ENCODE measurements around the gene UBXN11. TPM values are rescaled to one million over a fixed set of nuclear protein-coding genes. Genes with fewer than 3 reads are reported as not detected.

Gene UBXN11
- total RNA-seq, 1 donor: 5.8 TPM

- H3K4me3 ChIP-seq (ENCODE audit: insufficient read depth, low read length): peak overlapping the region; percentile 14
Measured at GRCh38 chr1:26275580-26276431, 30.6 kb downstream of the UBXN11 start.

GRCh38 chr1:26274801-26275425, 31.5 kb downstream of the UBXN11 start:
- Histone ChIP-seq H3K79me2 (ENCODE audit: insufficient read depth, low read length) (peaks cover 7% of the 10 kb centered on the region), H3K27ac (ENCODE audit: low read depth, low read length) (peak overlapping the region; percentile 3), H4K20me1 (ENCODE audit: insufficient read depth, low read length) (no peaks in the 10 kb centered on the region), H3K27me3 (ENCODE audit: insufficient read depth, low read length) (no peaks in the 10 kb centered on the region), H3K4me1 (ENCODE audit: insufficient read depth, low read length) (peaks cover 49% of the 10 kb centered on the region), H3K4me2 (ENCODE audit: insufficient read depth, low read length) (no peak overlapping the region), H3K36me3 (ENCODE audit: insufficient read depth, low read length) (peaks cover 39% of the 10 kb centered on the region), H3K4me3 (ENCODE audit: insufficient read depth, low read length) (no peak overlapping the region), H2AFZ (ENCODE audit: low read length) (peak overlapping the region; percentile 29), H3K9me3 (ENCODE audit: low read depth, low read length) (no peaks in the 10 kb centered on the region)
- TF ChIP-seq CTCF (IDR thresholded peaks at IDR 0.05; ENCODE audit: extremely low read depth, low read depth, low read length): no peak
- peak; percentile 80 for DNase-seq (ENCODE audit: insufficient read length, low spot score, missing footprints)

More at GRCh38 chr1:26275580-26276431, 30.6 kb downstream of the UBXN11 start:
- peak; percentile 93 for DNase-seq (ENCODE audit: insufficient read length, low spot score, missing footprints)
- Histone ChIP-seq H3K9me3 (ENCODE audit: low read depth, low read length) (no peaks in the 10 kb centered on the region), H3K27ac (ENCODE audit: low read depth, low read length) (peak overlapping the region; percentile 76), H3K27me3 (ENCODE audit: insufficient read depth, low read length) (no peaks in the 10 kb centered on the region), H3K4me2 (ENCODE audit: insufficient read depth, low read length) (peak overlapping the region; percentile 68), H3K4me1 (ENCODE audit: insufficient read depth, low read length) (peaks cover 49% of the 10 kb centered on the region), H3K79me2 (ENCODE audit: insufficient read depth, low read length) (peaks cover 16% of the 10 kb centered on the region), H3K36me3 (ENCODE audit: insufficient read depth, low read length) (peaks cover 32% of the 10 kb centered on the region), H4K20me1 (ENCODE audit: insufficient read depth, low read length) (peaks cover 3% of the 10 kb centered on the region), H2AFZ (ENCODE audit: low read length) (peak overlapping the region; percentile 35)
- peak; percentile 79 for TF ChIP-seq CTCF (IDR thresholded peaks at IDR 0.05; ENCODE audit: extremely low read depth, low read depth, low read length)

GRCh38 chr1:26269198-26269550, 37.3 kb downstream of the UBXN11 start:
- Histone ChIP-seq H3K27ac (ENCODE audit: low read depth, low read length) (no peak overlapping the region), H3K4me3 (ENCODE audit: insufficient read depth, low read length) (no peak overlapping the region), H3K9me3 (ENCODE audit: low read depth, low read length) (no peaks in the 10 kb centered on the region), H4K20me1 (ENCODE audit: insufficient read depth, low read length) (no peaks in the 10 kb centered on the region), H3K27me3 (ENCODE audit: insufficient read depth, low read length) (no peaks in the 10 kb centered on the region), H3K79me2 (ENCODE audit: insufficient read depth, low read length) (no peaks in the 10 kb centered on the region), H3K36me3 (ENCODE audit: insufficient read depth, low read length) (peaks cover 46% of the 10 kb centered on the region), H3K4me2 (ENCODE audit: insufficient read depth, low read length) (no peak overlapping the region), H2AFZ (ENCODE audit: low read length) (no peak overlapping the region), H3K4me1 (ENCODE audit: insufficient read depth, low read length) (peaks cover 3% of the 10 kb centered on the region)
- no peak for DNase-seq (ENCODE audit: insufficient read length, low spot score, missing footprints)
- TF ChIP-seq CTCF (IDR thresholded peaks at IDR 0.05; ENCODE audit: extremely low read depth, low read depth, low read length): no peak
